Mesothelial cell of epicardium (in vitro differentiated cells): ENCODE results near the gene NHLRC4. TPM values are rescaled to one million over a fixed set of nuclear protein-coding genes. Genes with fewer than 3 reads are reported as not detected.

Source experiments
- DNase-seq, 2 experiments: peaks; one replicate each; pipeline ENCODE4 v3.0.0; 2021; ENCODE audit warnings: low spot score in 2 of 2; ENCODE audit not compliant: unreplicated experiment in 2 of 2
- H3K27ac Mint-ChIP-seq: 2 replicates; pipeline ENCODE4 v1.8.0; 2021; ENCODE audit warnings: mixed read lengths
- H3K27me3 Mint-ChIP-seq: 2 replicates; pipeline ENCODE4 v1.8.0; 2021; ENCODE audit warnings: low read depth, mixed read lengths
- H3K36me3 Mint-ChIP-seq: 2 replicates; pipeline ENCODE4 v1.8.0; 2021; ENCODE audit warnings: mixed read lengths
- H3K4me1 Mint-ChIP-seq: 2 replicates; pipeline ENCODE4 v1.8.0; 2021; ENCODE audit warnings: mixed read lengths
- H3K4me3 Mint-ChIP-seq: 2 replicates; pipeline ENCODE4 v1.8.0; 2021; ENCODE audit warnings: mild to moderate bottlenecking, moderate library complexity, mixed read lengths
- H3K9me3 Mint-ChIP-seq: 2 replicates; pipeline ENCODE4 v1.8.0; 2021; ENCODE audit warnings: mixed read lengths
- total RNA-seq: library from RNA; stranded (reverse); gene quantifications from 3 replicates; pipeline ENCODE4 v1.2.1, GENCODE V29; 2021
- TF ChIP-seq, protein P1 (sequence below): fragments of 200-600 bp; sonication (generic); IDR thresholded peaks from one replicate; pipeline ENCODE4 v1.5.0; 2021; ENCODE audit warnings: antibody characterized with exemption; ENCODE audit not compliant: unreplicated experiment

The NHLRC4 gene
- total RNA-seq, 1 donor from 2014 or later: 2.7 TPM

DNA sequence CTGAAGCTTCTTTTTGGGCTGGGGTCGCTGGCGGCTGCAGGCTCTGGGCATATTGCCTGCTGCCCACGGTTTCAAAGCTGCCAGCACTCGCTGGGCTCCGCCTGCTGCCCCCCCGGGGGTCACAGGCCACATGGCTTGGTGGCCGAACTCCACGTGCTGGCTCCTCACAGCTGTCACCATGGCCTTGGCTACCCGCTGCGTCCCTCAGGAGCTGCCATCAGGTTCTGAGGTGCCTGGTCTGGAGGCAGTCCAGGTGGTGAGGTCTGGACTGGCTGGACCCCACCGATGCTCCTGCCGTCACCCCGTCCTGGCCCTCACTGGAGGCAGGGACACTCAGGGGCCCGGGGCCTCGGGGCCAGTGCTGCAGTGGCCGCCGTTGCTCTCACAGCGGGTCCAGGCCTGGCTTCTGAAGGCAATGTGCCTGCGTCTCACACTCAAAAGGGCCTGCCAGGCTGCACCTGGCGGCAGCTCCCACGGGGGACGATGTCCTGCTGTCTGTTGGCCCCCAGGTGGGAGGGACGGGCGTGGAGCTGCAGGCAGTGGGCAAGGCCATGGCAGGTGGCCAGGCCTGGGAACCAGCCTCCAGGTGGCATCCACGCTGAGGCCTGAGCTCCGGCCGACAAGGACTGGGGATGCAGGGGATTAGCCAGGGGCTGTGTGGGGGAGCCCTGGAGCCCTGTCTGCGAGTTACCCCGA, 26.0 kb upstream of the NHLRC4 start:
- Mint-ChIP-seq H3K27me3 (no peaks in the 10 kb centered on the region), H3K4me3 (no peak overlapping the region), H3K4me1 (no peaks in the 10 kb centered on the region), H3K27ac (no peak overlapping the region), H3K9me3 (no peaks in the 10 kb centered on the region), H3K36me3 (peaks cover 7% of the 10 kb centered on the region)
- TF ChIP-seq, protein P1, sequence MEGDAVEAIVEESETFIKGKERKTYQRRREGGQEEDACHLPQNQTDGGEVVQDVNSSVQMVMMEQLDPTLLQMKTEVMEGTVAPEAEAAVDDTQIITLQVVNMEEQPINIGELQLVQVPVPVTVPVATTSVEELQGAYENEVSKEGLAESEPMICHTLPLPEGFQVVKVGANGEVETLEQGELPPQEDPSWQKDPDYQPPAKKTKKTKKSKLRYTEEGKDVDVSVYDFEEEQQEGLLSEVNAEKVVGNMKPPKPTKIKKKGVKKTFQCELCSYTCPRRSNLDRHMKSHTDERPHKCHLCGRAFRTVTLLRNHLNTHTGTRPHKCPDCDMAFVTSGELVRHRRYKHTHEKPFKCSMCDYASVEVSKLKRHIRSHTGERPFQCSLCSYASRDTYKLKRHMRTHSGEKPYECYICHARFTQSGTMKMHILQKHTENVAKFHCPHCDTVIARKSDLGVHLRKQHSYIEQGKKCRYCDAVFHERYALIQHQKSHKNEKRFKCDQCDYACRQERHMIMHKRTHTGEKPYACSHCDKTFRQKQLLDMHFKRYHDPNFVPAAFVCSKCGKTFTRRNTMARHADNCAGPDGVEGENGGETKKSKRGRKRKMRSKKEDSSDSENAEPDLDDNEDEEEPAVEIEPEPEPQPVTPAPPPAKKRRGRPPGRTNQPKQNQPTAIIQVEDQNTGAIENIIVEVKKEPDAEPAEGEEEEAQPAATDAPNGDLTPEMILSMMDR: no peak
- no peak for DNase-seq

DNA sequence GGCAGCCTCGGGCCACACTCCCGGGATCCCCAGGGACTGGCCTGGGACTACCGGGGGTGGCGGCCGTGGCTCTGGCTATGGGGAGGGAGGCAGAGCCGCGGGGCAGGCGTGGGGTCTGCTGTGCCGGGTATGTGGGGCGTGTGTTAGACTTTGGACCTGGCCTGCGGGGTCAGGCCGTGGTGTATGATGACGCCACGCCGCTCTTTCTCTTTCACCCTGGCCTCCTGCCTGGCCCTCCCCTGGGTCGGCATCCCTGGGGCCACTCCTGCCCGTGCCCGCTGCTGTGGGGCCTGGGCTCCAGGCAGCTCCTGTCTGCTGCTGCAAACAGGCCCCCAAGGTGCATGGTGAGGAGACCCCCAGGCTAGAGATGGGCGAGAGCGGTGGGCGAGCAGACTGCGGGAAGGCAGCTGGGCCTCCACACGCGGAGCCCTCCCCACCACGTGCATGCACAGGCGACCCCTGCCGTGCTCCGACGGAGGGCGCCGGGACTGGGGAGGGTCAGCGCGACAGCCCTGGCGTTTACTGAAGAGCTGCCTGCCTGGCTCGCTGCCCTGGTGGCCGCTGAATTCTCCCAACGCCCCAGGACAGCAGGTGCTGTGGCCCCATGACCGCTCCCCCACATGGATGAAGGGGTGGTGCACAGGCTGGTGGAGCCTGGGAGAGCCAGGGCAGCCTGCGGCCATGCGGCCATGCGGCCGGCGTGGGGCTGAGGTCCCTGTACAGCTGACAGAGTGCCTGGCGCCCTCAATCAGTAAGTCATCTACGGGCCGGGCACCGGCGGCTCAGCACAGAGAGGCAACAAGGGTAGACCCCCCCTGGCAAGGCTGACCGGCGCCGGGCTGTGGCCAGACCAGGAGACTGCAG, 23.3 kb upstream of the NHLRC4 start:
- no peaks in the 10 kb centered on the region for H3K27me3 Mint-ChIP-seq
- H3K27ac Mint-ChIP-seq: no peak overlapping the region
- TF ChIP-seq, protein P1: no peak
- no peaks in the 10 kb centered on the region for H3K4me1 Mint-ChIP-seq
- DNase-seq: no peak
- no peaks in the 10 kb centered on the region for H3K9me3 Mint-ChIP-seq
- no peak overlapping the region for H3K4me3 Mint-ChIP-seq
- peaks cover 3% of the 10 kb centered on the region for H3K36me3 Mint-ChIP-seq

DNA sequence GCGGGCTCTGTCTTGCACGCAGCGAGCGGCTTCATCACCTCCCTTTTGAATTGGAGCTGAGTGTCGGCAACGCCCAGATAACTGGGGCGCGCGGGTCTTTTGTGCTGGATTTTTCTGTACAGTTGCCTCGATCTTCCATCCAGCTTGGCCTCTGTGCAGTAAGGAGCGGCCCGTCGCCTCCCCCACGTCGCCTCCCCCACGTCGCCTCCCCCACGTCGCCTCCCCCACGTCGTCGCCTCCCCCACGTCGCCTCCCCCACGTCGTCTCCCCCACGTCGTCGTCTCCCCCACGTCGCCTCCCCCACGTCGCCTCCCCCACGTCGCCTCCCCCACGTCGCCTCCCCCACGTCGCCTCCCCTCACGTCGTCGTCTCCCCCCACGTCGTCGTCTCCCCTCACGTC, 22.3 kb upstream of the NHLRC4 start:
- Mint-ChIP-seq H3K9me3 (no peaks in the 10 kb centered on the region), H3K36me3 (no peaks in the 10 kb centered on the region), H3K4me1 (no peaks in the 10 kb centered on the region), H3K4me3 (no peak overlapping the region), H3K27ac (no peak overlapping the region), H3K27me3 (no peaks in the 10 kb centered on the region)
- DNase-seq: no peak
- TF ChIP-seq, protein P1: no peak

DNA sequence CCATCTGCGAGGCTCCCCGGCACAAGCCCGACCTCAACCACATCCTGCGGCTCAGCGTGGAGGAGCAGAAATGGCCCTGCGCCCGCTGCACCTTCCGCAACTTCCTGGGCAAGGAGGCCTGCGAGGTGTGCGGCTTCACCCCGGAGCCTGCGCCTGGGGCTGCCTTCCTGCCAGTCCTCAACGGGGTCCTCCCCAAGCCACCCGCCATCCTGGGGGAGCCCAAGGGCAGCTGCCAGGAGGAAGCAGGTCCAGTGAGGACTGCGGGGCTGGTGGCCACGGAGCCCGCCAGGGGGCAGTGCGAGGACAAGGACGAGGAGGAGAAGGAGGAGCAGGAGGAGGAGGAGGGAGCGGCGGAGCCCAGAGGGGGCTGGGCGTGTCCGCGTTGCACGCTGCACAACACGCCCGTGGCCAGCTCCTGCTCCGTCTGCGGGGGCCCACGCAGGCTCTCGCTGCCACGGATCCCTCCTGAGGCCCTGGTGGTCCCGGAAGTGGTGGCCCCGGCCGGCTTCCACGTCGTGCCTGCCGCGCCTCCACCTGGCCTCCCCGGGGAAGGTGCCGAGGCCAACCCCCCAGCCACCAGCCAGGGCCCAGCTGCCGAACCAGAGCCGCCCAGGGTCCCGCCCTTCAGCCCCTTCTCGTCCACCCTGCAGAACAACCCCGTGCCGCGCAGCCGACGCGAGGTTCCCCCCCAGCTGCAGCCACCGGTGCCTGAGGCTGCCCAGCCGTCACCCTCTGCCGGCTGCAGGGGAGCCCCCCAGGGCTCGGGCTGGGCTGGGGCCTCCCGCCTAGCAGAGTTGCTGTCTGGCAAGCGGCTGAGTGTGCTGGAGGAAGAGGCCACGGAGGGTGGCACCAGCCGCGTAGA, 19.7 kb upstream of the NHLRC4 start:
- Mint-ChIP-seq H3K4me1 (no peaks in the 10 kb centered on the region), H3K4me3 (no peak overlapping the region), H3K9me3 (no peaks in the 10 kb centered on the region), H3K27ac (no peak overlapping the region), H3K36me3 (no peaks in the 10 kb centered on the region), H3K27me3 (no peaks in the 10 kb centered on the region)
- DNase-seq: peak; percentile 55 to 79
- TF ChIP-seq, protein P1: peak; percentile 52

DNA sequence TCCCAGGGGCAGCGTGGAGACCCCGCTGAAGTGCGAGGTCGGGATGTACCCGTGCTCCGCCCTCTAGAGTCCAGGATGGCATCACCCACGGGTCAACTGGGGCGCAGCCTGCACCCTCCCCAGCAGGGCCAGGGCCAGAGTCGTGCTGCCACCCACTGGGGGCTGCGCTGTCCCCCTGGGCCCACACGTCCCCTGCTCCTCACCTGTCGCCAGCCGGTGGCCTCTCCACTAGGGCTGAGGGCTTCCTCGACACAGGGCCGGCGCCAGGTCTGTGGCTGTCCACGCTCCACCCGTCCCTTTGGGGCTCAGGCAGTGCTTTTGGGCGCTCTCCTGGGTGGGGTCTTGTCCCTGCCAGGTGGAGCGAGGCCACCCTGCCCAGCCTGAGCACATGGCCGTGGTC, 18.2 kb upstream of the NHLRC4 start:
- Mint-ChIP-seq H3K27me3 (no peaks in the 10 kb centered on the region), H3K9me3 (no peaks in the 10 kb centered on the region), H3K27ac (no peak overlapping the region), H3K4me3 (no peak overlapping the region), H3K4me1 (no peaks in the 10 kb centered on the region), H3K36me3 (no peaks in the 10 kb centered on the region)
- TF ChIP-seq, protein P1: no peak
- DNase-seq: no peak
